ENCODE data around the gene GNAI3. TPM values are rescaled to one million over a fixed set of nuclear protein-coding genes. Genes with fewer than 3 reads are reported as not detected.

The GNAI3 gene
- 1 to 10 TPM; 3.4 to 4.6 TPM for total RNA-seq
- long read RNA-seq, full-length matches to known transcripts = 85 of 86 reads
- long read RNA-seq, partial matches to known transcripts = 0 of 86 reads
- long read RNA-seq, other reads (novel, unspliced or antisense) = 1 of 86 reads

GRCh38 chr1:109548321-109549267, at the start of gene GNAI3:
Gene GNAI3, plus strand, starts transcription at chr1:109548615. Its CDS starts 106 bp downstream, at chr1:109548721.
- intact Hi-C loops (cut with DNase I) = loop anchor here (5.0 to 10.0 kb wide), 2 partner anchors 79 to 436 kb away; partner anchors contain the start of gene AHCYL1 (in 1 of the 2)
- peak; percentile 98 to 99 for ATAC-seq

GRCh38 chr1:109499081-109499480, 49.3 kb upstream of the GNAI3 start:
- intact Hi-C loops (cut with DNase I) = loop anchor here in 1 of 2 donors (2.0 kb wide), 1 partner anchor 32 kb away; no protein-coding TSS in a partner anchor
- DNase-seq (no peak), ATAC-seq (peak in 1 of 2 donors; percentile 27)

More at GRCh38 chr1:109548321-109549267, at the start of gene GNAI3:
- DNase-seq = peak; percentile 97

- DNase-seq = peak; percentile 45
- intact Hi-C loops (cut with DNase I) = loop anchor here in 1 of 2 donors (2.0 kb wide), 1 partner anchor 31 kb away; no protein-coding TSS in a partner anchor
- peak in 1 of 2 donors; percentile 16 for ATAC-seq
These were observed 48.5 kb upstream of the GNAI3 start for GRCh38 chr1:109499661-109500536.

- DNase-seq (no peak), ATAC-seq (no peak)
- intact Hi-C loops (cut with DNase I) = no loop called here
These were observed 47.5 kb upstream of the GNAI3 start for GRCh38 chr1:109500941-109501381.

GRCh38 chr1:109501644-109502363, 46.6 kb upstream of the GNAI3 start:
- no peak for ATAC-seq
- intact Hi-C loops (cut with DNase I) = no loop called here
- no peak for DNase-seq

- no peak for DNase-seq
- ATAC-seq = no peak
- intact Hi-C loops (cut with DNase I) = no loop called here
These were observed 46.0 kb upstream of the GNAI3 start for GRCh38 chr1:109502364-109502851.

DNA sequence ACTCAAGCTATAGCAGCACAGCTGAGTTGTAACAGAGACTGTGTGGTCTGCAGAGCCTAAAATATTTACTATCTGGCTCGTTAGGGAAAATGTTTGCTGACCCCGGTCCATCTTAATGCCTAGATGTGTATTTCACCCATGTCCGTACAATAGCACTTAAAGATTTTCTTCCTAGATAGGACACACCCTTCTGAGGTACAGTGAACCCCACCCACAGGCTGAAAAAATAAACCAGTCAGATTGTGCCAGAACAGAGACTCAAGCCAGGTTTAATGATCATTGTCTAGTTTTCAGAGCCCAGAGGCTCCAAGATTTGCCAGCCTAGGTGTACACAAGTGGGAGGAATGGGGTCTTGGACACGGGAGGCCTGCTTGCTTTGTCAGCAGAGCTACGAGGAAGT, 44.5 kb upstream of the GNAI3 start:
- intact Hi-C loops (cut with DNase I) = no loop called here
- ATAC-seq (no peak), DNase-seq (no peak)

DNA sequence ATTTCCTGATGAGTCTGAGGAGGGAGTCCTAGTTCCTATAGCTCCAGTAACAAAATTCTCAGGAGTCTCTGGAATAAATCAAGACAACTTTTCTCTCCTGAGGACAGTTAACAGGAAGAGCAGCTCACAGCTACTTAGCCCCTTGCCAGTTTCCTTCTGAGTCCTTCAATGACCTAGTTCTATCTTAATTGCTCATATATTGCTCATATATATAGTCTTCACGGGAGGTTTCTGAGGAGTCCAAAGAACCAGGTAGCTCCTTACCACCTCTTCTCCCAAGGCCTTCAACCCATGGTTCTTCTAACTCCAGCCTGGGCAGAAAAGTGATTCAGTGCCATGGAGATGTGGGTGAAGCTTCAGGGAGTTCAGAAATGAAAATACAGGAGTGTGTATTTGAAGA, 43.4 kb upstream of the GNAI3 start:
- no peak for DNase-seq
- no peak for ATAC-seq
- intact Hi-C loops (cut with DNase I) = no loop called here

- intact Hi-C loops (cut with DNase I) = no loop called here
- DNase-seq (peak; percentile 13), ATAC-seq (no peak)
These were observed 40.2 kb upstream of the GNAI3 start for GRCh38 chr1:109508001-109508872.

DNA sequence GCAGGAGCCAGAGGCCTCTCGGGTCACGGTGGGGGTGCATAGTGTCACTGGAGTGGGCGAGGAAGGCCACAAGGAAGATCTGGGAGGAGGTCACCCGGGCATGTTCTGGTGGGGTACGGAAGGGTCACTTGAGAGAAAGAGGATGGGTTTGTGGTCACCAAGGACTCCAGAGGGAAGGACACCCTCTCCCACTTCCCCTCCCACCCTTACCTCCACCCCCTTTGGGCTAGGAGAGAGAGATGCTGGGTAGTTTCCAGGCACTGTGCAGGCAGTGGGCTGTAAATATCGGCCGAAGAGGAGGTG, 39.6 kb upstream of the GNAI3 start:
- ATAC-seq = peak in 1 of 2 donors; percentile 13
- DNase-seq = peak; percentile 20
- intact Hi-C loops (cut with DNase I) = no loop called here

GRCh38 chr1:109509176-109510134, 39.0 kb upstream of the GNAI3 start, which contains the start of gene AMIGO1:
Gene AMIGO1, minus strand, starts transcription at chr1:109509727. Its CDS starts 815 bp downstream, at chr1:109508912.
- intact Hi-C loops (cut with DNase I) = no loop called here
- DNase-seq (peak; percentile 78), ATAC-seq (peak; percentile 87 to 88)

DNA sequence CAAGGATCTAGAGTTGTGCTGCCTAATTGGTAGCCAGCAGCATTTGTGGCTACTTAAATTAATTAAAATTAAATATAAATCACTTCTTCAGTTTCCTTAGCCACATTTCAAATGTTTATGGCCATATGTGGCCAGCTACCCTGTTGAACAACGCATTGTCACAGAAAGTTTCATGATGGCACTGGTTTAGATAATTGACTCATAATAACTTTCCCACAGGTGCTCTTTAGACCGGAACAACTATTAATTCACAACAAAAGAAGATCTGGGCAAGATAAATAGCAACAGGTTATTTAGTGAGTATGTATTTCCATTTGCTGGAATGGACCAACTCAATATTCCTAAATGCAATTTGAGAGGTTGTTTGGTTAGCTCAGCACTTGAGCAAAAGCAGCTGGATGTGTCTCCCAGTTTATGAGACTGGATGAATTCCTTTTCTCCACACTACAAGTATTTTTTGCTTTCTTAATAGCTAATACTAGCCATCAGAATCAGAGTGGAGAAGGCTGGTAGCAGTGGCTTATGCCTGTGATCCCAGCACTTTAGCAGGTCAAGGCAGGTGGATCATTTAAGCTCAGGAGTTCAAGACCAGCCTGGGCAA, 35.2 kb upstream of the GNAI3 start:
- no peak for ATAC-seq
- intact Hi-C loops (cut with DNase I) = no loop called here
- DNase-seq = no peak

GRCh38 chr1:109514846-109515245, 33.6 kb upstream of the GNAI3 start:
- DNase-seq (no peak), ATAC-seq (no peak)
- intact Hi-C loops (cut with DNase I) = no loop called here

DNA sequence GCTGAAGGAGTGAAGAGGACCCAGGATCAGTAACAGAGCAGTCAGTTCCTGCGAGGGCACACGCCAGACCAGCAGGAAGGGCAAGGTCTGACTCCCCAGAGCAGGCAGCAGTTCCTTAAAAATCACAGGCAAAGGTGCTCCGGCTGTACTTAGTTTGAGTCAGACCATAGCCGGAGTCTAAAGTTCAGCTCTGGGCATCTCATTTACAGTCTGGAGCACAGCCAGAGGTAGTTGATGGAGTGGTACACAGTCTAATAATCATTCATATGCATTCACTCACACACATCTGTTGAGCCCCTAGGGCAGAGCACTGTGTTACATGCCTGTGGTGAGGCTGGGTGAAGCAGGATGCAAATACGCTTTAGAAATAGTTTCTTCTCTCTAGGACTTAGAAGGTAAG, 31.5 kb upstream of the GNAI3 start:
- intact Hi-C loops (cut with DNase I) = no loop called here
- ATAC-seq (no peak), DNase-seq (no peak)

GRCh38 chr1:109517337-109517736, 31.1 kb upstream of the GNAI3 start:
- DNase-seq (peak; percentile 1), ATAC-seq (no peak)
- intact Hi-C loops (cut with DNase I) = no loop called here
